Activated T-helper 1 cell treated with anti-CD3 and anti-CD28 coated beads, Interleukin-12 subunit alpha, Interleukin-12 subunit beta, Interleukin-2, Interleukin-4 antibody, amounts not matched to agents 30 ng/mL and 10 ng/mL and 1 ng/mL, durations not matched to agents 14 hours and 24 hours and 36 hours (primary cell): ENCODE results near the gene SSH2. TPM values are rescaled to one million over a fixed set of nuclear protein-coding genes. Genes with fewer than 3 reads are reported as not detected.
"Not testable (repeated sequence)": the region's sequence is repeated elsewhere in the genome, so short reads cannot be mapped to it uniquely, and the experiment has no call there.

Experiments
- DNase-seq: peaks from one replicate; pipeline ENCODE4 v3.0.0; 2021; ENCODE audit warnings: low spot score
- H3K27ac Mint-ChIP-seq: one replicate; pipeline ENCODE4 v1.8.0; 2021; ENCODE audit warnings: mild to moderate bottlenecking, mixed read lengths
- H3K27me3 Mint-ChIP-seq: one replicate; pipeline ENCODE4 v1.8.0; 2022; ENCODE audit warnings: mild to moderate bottlenecking, moderate library complexity, mixed read lengths; ENCODE audit not compliant: insufficient read depth
- H3K36me3 Mint-ChIP-seq: one replicate; pipeline ENCODE4 v1.8.0; 2021; ENCODE audit warnings: low read depth, mixed read lengths
- H3K4me1 Mint-ChIP-seq: one replicate; pipeline ENCODE4 v1.8.0; 2021; ENCODE audit warnings: low read depth, mixed read lengths
- H3K4me3 Mint-ChIP-seq: one replicate; pipeline ENCODE4 v1.8.0; 2021; ENCODE audit warnings: mild to moderate bottlenecking, moderate library complexity, mixed read lengths
- H3K9me3 Mint-ChIP-seq: one replicate; pipeline ENCODE4 v1.8.0; 2021; ENCODE audit warnings: mixed read lengths
- intact Hi-C: fragments of 100-400 bp; cut with micrococcal nuclease; formaldehyde crosslinking; loops from one replicate; pipeline ENCODE4 v1.15.1; 2024
- total RNA-seq: library from RNA; stranded (reverse); gene quantifications from 2 replicates; pipeline ENCODE4 v1.2.3, GENCODE V29; 2022

Gene SSH2
- total RNA-seq, 1 donor from 2014 or later = 43.6 TPM

GRCh38 chr17:29862127-29862526 is 67.9 kb downstream of the SSH2 start:
- Mint-ChIP-seq H3K36me3 (peaks cover 10% of the 10 kb centered on the region), H3K27ac (no peak overlapping the region), H3K27me3 (peaks cover 1% of the 10 kb centered on the region), H3K4me1 (peaks cover under 1% of the 10 kb centered on the region), H3K9me3 (peaks cover 10% of the 10 kb centered on the region), H3K4me3 (no peak overlapping the region)
- DNase-seq = no peak
- intact Hi-C loops = no loop called here

- DNase-seq, H3K27ac Mint-ChIP-seq, H3K4me3 Mint-ChIP-seq, H3K27me3 Mint-ChIP-seq, intact Hi-C loops, H3K36me3 Mint-ChIP-seq, H3K4me1 Mint-ChIP-seq: not testable (repeated sequence)
- peaks cover 10% of the 10 kb centered on the region for H3K9me3 Mint-ChIP-seq
Observed at GRCh38 chr17:29859445-29859844, 70.6 kb downstream of the SSH2 start.

- no peak for DNase-seq
- intact Hi-C loops = no loop called here
- H3K9me3 Mint-ChIP-seq = peaks cover 10% of the 10 kb centered on the region
- peaks cover 7% of the 10 kb centered on the region for H3K36me3 Mint-ChIP-seq
- H3K27me3 Mint-ChIP-seq = no peaks in the 10 kb centered on the region
- H3K27ac Mint-ChIP-seq = no peak overlapping the region
- H3K4me3 Mint-ChIP-seq = no peak overlapping the region
- H3K4me1 Mint-ChIP-seq = peaks cover 7% of the 10 kb centered on the region
Observed at GRCh38 chr17:29857823-29858222, 72.2 kb downstream of the SSH2 start.

- intact Hi-C loops, H3K27ac Mint-ChIP-seq, H3K36me3 Mint-ChIP-seq: not testable (repeated sequence)
Observed at GRCh38 chr17:29857105-29857504, 72.9 kb downstream of the SSH2 start.

GRCh38 chr17:29855686-29856085 is 74.3 kb downstream of the SSH2 start:
- no peak for DNase-seq
- Mint-ChIP-seq H3K27ac (no peak overlapping the region), H3K4me3 (no peak overlapping the region), H3K36me3 (peaks cover 5% of the 10 kb centered on the region), H3K4me1 (peaks cover 7% of the 10 kb centered on the region), H3K9me3 (peaks cover 7% of the 10 kb centered on the region), H3K27me3 (no peaks in the 10 kb centered on the region)
- intact Hi-C loops = no loop called here

More at GRCh38 chr17:29857105-29857504, 72.9 kb downstream of the SSH2 start:
- not testable (repeated sequence) for H3K4me3 Mint-ChIP-seq, H3K4me1 Mint-ChIP-seq, H3K9me3 Mint-ChIP-seq, H3K27me3 Mint-ChIP-seq, DNase-seq

- Mint-ChIP-seq H3K9me3 (no peaks in the 10 kb centered on the region), H3K4me1 (peaks cover 6% of the 10 kb centered on the region), H3K36me3 (peaks cover 5% of the 10 kb centered on the region), H3K27me3 (no peaks in the 10 kb centered on the region), H3K27ac (no peak overlapping the region), H3K4me3 (no peak overlapping the region)
- no peak for DNase-seq
- intact Hi-C loops = no loop called here
Observed at GRCh38 chr17:29848737-29849136, 81.3 kb downstream of the SSH2 start.

DNA sequence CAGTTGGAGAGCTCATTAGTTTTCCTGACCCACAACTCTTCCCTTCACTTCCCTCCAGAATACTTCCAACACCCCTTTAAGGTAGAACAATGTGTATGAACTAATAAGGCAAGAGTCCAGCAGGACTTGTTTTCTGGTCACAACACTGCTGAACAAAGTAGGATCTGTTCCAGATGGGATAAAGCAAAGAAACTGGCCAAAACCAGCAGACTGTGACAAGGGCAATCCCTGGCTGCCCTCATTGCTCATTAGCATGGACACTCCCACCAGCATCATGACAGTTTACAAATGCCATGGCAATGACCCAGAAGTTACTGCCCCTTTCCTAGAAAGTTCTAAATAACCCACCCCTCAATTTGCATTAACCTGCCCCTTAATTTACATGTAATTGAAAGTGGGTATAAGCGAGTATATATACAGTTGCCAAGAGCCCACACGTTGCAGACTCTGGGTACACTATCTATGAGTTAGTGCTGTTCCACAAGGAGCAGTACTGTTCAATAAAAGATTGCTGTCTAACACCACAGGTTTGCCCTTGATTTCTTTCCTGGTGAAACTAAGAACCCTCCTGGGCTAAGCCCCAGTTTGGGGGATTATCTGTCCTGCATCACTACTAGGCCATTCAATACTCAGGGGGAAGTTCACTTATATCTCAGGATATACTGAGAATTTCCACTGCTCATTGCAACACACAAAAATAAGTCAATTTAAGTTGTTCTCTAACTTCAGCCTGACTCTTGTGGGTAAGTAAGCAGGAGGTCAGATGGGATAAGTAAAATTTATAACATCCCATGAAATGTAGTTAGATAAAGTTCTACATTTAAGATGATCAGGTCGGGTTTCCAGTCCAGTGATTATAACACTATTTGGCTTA is 82.3 kb downstream of the SSH2 start:
- H3K4me3 Mint-ChIP-seq = no peak overlapping the region
- DNase-seq = no peak
- H3K27me3 Mint-ChIP-seq = no peaks in the 10 kb centered on the region
- intact Hi-C loops = no loop called here
- peaks cover 5% of the 10 kb centered on the region for H3K36me3 Mint-ChIP-seq
- H3K4me1 Mint-ChIP-seq = peaks cover 6% of the 10 kb centered on the region
- H3K9me3 Mint-ChIP-seq = no peaks in the 10 kb centered on the region
- no peak overlapping the region for H3K27ac Mint-ChIP-seq

DNA sequence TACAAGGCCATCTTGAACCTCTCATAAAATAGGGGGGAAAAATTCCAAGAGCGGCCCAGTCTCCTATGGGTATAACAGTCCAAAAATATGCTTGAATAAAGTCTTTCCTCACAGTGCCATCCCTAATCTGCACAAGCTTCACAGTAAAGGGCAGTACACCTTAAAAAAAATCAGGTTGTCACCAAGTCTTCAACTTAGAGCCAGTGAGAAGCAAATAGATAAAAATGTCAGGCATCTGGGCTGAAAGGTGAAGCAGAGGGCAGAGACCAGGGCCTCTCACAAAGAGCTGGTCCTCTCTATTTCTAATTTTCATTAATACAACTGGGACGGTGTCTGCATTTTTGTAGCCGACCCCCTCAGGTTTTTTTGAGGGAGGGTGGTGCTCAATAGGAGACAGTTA is 82.9 kb downstream of the SSH2 start:
- DNase-seq = no peak
- intact Hi-C loops = no loop called here
- H3K4me3 Mint-ChIP-seq = no peak overlapping the region
- no peaks in the 10 kb centered on the region for H3K27me3 Mint-ChIP-seq
- H3K9me3 Mint-ChIP-seq = no peaks in the 10 kb centered on the region
- H3K4me1 Mint-ChIP-seq = peaks cover 6% of the 10 kb centered on the region
- no peak overlapping the region for H3K27ac Mint-ChIP-seq
- peaks cover 5% of the 10 kb centered on the region for H3K36me3 Mint-ChIP-seq

- Mint-ChIP-seq H3K27me3 (no peaks in the 10 kb centered on the region), H3K4me1 (peaks cover 6% of the 10 kb centered on the region), H3K4me3 (no peak overlapping the region), H3K9me3 (no peaks in the 10 kb centered on the region), H3K27ac (no peak overlapping the region), H3K36me3 (peaks cover 5% of the 10 kb centered on the region)
- DNase-seq = no peak
- intact Hi-C loops = no loop called here
Observed at GRCh38 chr17:29846298-29846697, 83.7 kb downstream of the SSH2 start.

GRCh38 chr17:29844339-29845048 is 85.5 kb downstream of the SSH2 start:
- Mint-ChIP-seq H3K36me3 (peaks cover 5% of the 10 kb centered on the region), H3K9me3 (no peaks in the 10 kb centered on the region), H3K4me3 (no peak overlapping the region), H3K4me1 (peaks cover 10% of the 10 kb centered on the region), H3K27ac (no peak overlapping the region), H3K27me3 (no peaks in the 10 kb centered on the region)
- intact Hi-C loops = no loop called here
- DNase-seq = no peak

GRCh38 chr17:29840884-29841283 is 89.1 kb downstream of the SSH2 start:
- Mint-ChIP-seq H3K27ac (no peak overlapping the region), H3K27me3 (no peaks in the 10 kb centered on the region), H3K36me3 (no peaks in the 10 kb centered on the region), H3K4me1 (peaks cover 10% of the 10 kb centered on the region), H3K4me3 (no peak overlapping the region), H3K9me3 (no peaks in the 10 kb centered on the region)
- DNase-seq = no peak
- intact Hi-C loops = no loop called here

DNA sequence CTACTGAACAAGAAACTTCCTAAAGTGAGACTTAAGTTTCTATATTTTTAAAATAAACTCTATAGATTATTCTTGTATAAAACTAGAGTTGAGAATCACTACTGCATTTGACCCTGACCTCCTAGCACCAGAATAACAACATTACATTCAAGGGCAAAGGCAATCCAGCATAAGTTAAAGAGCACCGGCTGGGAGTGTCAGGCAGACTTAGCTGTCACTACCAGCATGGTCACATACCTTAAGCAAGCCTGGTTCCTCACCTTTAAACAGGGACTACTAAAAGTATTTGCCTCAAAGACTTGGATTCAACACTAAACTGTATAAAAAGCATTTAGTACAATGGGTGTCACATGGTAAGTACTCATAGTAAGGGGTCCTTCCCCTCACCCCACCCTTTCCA is 90.4 kb downstream of the SSH2 start:
- no peaks in the 10 kb centered on the region for H3K36me3 Mint-ChIP-seq
- peaks cover 6% of the 10 kb centered on the region for H3K4me1 Mint-ChIP-seq
- no peaks in the 10 kb centered on the region for H3K27me3 Mint-ChIP-seq
- no peak for DNase-seq
- H3K4me3 Mint-ChIP-seq = no peak overlapping the region
- intact Hi-C loops = no loop called here
- no peaks in the 10 kb centered on the region for H3K9me3 Mint-ChIP-seq
- H3K27ac Mint-ChIP-seq = no peak overlapping the region

DNA sequence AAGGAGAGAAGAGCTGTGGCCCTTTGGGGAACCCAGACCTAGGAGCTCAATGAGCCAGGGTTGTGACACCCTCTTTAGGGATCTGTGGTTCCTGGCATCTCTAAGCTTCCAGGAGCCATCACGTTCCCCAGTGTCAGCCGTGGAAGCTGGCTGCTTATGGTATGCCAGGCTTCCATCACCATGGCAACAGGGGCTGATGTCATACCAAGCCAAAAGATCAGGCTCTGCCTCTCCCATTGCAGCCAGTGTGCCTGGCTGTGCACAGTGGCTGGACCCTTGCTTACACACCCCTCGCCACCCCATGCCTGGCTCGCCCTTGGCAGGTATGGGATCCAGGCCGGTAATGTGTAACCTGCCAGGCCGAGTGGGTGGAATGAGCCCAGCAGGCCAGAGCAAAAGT is 91.1 kb downstream of the SSH2 start:
- DNase-seq = no peak
- no peaks in the 10 kb centered on the region for H3K36me3 Mint-ChIP-seq
- no peak overlapping the region for H3K4me3 Mint-ChIP-seq
- no peaks in the 10 kb centered on the region for H3K9me3 Mint-ChIP-seq
- intact Hi-C loops = no loop called here
- peaks cover 4% of the 10 kb centered on the region for H3K4me1 Mint-ChIP-seq
- H3K27ac Mint-ChIP-seq = no peak overlapping the region
- H3K27me3 Mint-ChIP-seq = no peaks in the 10 kb centered on the region
